Measurements from ENCODE around the gene UBASH3A. TPM values are rescaled to one million over a fixed set of nuclear protein-coding genes. Genes with fewer than 3 reads are reported as not detected.

The UBASH3A gene
- total RNA-seq, 2 experiments from 2014 or later, result 77.4 to 83.7 TPM

DNA sequence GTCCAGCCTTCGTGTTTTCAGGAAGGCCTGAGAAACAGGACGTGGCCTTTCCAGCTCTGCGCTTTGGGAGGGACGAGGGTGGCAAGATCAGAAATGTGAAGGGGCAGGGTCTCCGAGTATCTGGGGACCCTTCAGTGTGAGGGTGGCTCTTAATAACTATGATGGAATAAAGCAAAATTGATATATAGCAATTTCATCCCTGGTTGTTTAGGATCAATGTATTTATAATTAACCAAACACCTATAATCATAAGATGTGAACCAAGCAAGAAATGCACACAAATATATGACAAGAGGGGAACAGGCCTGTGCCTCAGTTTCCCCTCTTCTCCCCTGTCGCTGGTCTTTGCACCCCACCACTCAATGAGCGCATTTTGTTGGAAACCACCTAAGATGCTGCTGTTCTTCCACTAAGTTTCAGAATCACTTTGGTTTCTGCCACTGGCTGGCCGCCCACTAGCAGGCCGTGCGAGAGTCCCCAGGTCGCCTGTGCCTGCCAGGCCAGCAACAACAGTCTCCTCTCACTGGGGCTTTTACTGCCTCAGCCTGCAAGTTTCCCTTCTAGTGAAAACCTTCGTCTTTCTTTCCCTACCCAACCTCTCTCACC, 36.6 kb downstream of the UBASH3A start:
- Mint-ChIP-seq H3K27me3 (no peaks in the 10 kb centered on the region), H3K36me3 (ENCODE audit: low read depth) (peaks cover 89% of the 10 kb centered on the region), H3K9me3 (no peaks in the 10 kb centered on the region), H3K4me1 (peaks cover 30% of the 10 kb centered on the region), H3K27ac (no peak overlapping the region), H3K4me3 (no peak overlapping the region)
- POLR2A ChIA-PET, result no interaction called here
- no peak for DNase-seq
- CTCF ChIA-PET, result no interaction called here

- Mint-ChIP-seq H3K27ac (no peak overlapping the region), H3K4me1 (peaks cover 33% of the 10 kb centered on the region), H3K9me3 (no peaks in the 10 kb centered on the region), H3K36me3 (ENCODE audit: low read depth) (peaks cover 90% of the 10 kb centered on the region), H3K27me3 (no peaks in the 10 kb centered on the region), H3K4me3 (no peak overlapping the region)
- CTCF ChIA-PET, result no interaction called here
- DNase-seq, result no peak
- POLR2A ChIA-PET, result no interaction called here
These were observed 38.3 kb downstream of the UBASH3A start for GRCh38 chr21:42441963-42442362.

DNA sequence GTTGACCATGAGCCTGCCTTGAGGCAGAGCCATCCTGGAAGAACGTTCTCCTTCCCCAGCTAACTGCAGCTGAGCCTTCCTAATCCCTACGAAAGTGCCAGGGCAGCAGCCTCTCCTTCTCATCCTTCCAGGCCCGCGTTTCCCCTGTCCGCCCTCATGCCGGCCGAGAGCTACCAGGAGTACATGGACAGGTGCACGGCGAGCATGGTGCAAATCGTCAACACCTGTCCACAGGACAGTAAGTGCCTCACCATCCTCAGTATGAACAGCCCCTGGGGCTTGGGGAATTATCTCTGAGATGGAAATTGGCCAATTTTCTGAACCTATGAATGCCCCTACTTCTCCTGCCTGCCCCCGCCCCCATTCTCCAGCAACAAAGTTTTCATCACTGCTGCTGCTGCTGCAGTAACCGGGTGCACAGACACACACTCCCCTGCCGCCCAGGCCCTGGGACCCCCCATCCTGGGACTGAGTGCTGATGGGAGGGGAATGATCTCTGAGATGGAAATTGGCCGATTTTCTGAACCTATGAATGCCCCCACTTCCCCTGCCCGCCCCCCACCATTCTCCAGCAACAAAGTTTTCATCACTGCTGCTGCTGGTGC, 39.6 kb downstream of the UBASH3A start:
- ChIA-PET CTCF (interaction anchor here (3.3 kb wide), 1 partner anchor 132 kb away, joined by 9 read pairs; no protein-coding TSS in a partner anchor), POLR2A (no interaction called here)
- Mint-ChIP-seq H3K4me3 (no peak overlapping the region), H3K27ac (no peak overlapping the region), H3K9me3 (no peaks in the 10 kb centered on the region), H3K4me1 (peaks cover 32% of the 10 kb centered on the region), H3K36me3 (ENCODE audit: low read depth) (peaks cover 90% of the 10 kb centered on the region), H3K27me3 (no peaks in the 10 kb centered on the region)
- no peak for DNase-seq

DNA sequence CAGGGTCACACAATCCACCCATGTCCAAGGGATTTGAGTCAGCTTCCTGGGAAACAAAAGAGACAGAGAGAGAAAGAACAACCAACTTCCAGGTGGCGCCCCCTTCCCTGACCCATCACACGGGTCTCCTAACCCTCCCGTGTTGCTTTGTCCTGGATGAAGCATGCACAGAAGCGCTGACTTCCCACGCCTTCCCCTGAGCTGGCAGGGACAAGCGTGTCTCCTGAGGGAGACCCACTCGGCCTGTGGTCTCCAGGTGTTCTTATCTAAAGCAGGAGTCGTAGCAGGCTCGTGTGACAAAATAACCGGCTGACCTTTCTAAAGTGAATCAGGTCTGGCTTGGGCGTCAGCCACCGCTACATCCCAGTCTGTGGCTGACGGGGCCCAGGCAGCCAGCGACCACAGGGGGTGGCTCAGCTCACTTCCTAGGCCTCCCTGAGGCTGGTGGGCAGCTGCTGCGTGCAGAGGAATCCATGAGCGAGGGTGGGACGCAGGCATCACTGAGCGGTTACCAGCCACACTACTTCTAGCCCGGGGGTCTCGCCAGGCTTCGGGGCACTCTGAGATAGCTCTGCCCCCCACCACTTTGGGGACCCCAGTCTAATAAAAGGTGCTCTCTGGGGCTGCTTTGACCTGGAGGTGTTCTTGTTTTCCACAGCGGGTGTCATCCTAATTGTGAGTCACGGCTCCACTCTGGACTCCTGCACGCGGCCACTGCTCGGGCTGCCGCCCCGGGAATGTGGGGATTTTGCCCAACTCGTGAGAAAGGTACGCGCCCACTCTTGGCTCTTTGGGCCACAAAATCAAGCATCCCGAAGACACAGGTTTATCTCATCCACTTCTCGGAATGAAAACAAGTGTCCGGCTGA, 40.4 kb downstream of the UBASH3A start:
- no peaks in the 10 kb centered on the region for H3K27me3 Mint-ChIP-seq
- peaks cover 83% of the 10 kb centered on the region for H3K36me3 Mint-ChIP-seq (ENCODE audit: low read depth)
- ChIA-PET POLR2A (no interaction called here), CTCF (interaction anchor here (0.7 to 3.3 kb wide), 2 partner anchors 42 to 133 kb away, joined by 3 to 9 read pairs; no protein-coding TSS in a partner anchor)
- H3K4me1 Mint-ChIP-seq, result peaks cover 27% of the 10 kb centered on the region
- no peaks in the 10 kb centered on the region for H3K9me3 Mint-ChIP-seq
- no peak overlapping the region for H3K4me3 Mint-ChIP-seq
- no peak overlapping the region for H3K27ac Mint-ChIP-seq
- DNase-seq, result no peak

- H3K9me3 Mint-ChIP-seq, result no peaks in the 10 kb centered on the region
- CTCF ChIA-PET, result interaction anchor here (0.7 to 3.3 kb wide), 3 partner anchors 21 to 134 kb away, joined by 3 to 9 read pairs (median 3); no protein-coding TSS in a partner anchor
- H3K36me3 Mint-ChIP-seq (ENCODE audit: low read depth), result peaks cover 78% of the 10 kb centered on the region
- DNase-seq, result no peak
- peaks cover 25% of the 10 kb centered on the region for H3K4me1 Mint-ChIP-seq
- no peaks in the 10 kb centered on the region for H3K27me3 Mint-ChIP-seq
- POLR2A ChIA-PET, result no interaction called here
- no peak overlapping the region for H3K27ac Mint-ChIP-seq
- H3K4me3 Mint-ChIP-seq, result no peak overlapping the region
These were observed 41.0 kb downstream of the UBASH3A start for GRCh38 chr21:42444745-42445059.

DNA sequence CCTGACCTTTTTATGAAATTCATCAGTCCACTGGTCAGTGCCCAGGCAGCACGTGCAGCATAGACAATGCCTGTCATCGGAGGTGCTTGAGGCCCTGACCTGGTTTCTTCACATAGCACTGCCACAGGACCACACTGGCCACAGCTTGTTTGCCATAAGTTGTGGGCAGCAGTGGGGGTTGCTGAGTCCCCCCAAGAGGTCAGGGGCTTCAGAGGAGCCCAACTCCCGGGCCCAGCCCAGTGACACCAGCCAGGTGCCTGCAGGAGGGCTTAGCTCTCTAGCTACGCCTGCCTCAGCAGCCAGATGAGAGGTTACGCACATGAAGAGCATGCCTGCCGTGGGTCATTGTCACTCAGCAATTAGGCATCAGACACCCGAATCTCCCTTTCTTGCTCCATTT, 41.6 kb downstream of the UBASH3A start:
- Mint-ChIP-seq H3K4me1 (peaks cover 28% of the 10 kb centered on the region), H3K27ac (no peak overlapping the region), H3K4me3 (no peak overlapping the region), H3K27me3 (no peaks in the 10 kb centered on the region), H3K36me3 (ENCODE audit: low read depth) (peaks cover 71% of the 10 kb centered on the region), H3K9me3 (no peaks in the 10 kb centered on the region)
- POLR2A ChIA-PET, result no interaction called here
- no peak for DNase-seq
- CTCF ChIA-PET, result interaction anchor here (0.6 to 3.3 kb wide), 3 partner anchors 22 to 1472 kb away, joined by 3 to 9 read pairs (median 3); no protein-coding TSS in a partner anchor

- ChIA-PET POLR2A (no interaction called here), CTCF (interaction anchor here (3.3 kb wide), 1 partner anchor 136 kb away, joined by 9 read pairs; no protein-coding TSS in a partner anchor)
- Mint-ChIP-seq H3K4me1 (peaks cover 34% of the 10 kb centered on the region), H3K4me3 (no peak overlapping the region), H3K27me3 (no peaks in the 10 kb centered on the region), H3K9me3 (no peaks in the 10 kb centered on the region), H3K36me3 (ENCODE audit: low read depth) (peaks cover 61% of the 10 kb centered on the region), H3K27ac (no peak overlapping the region)
- no peak for DNase-seq
These were observed 42.8 kb downstream of the UBASH3A start for GRCh38 chr21:42446531-42446930.

DNA sequence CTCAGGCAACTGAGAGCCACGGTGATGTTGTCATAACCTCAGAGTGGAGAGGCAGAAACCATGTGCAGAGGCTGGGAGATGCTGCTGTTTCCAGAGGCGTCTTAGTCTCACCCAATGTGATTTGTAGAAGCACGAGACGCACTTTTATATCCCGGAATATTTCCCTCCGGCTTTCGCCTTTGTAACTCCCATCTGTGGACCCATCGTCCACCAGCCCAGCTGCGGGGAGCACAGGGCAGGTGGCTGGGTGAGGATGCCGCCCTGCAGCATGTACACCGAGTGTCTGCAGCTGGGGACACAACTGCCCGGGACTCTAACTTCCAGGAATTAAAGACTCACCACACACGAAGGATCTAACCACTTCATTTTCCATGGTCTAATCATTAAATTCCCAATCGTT, 43.5 kb downstream of the UBASH3A start:
- no peak overlapping the region for H3K4me3 Mint-ChIP-seq
- H3K4me1 Mint-ChIP-seq, result peaks cover 34% of the 10 kb centered on the region
- peaks cover 54% of the 10 kb centered on the region for H3K36me3 Mint-ChIP-seq (ENCODE audit: low read depth)
- ChIA-PET CTCF (no interaction called here), POLR2A (no interaction called here)
- H3K27ac Mint-ChIP-seq, result peak overlapping the region; percentile 13
- H3K9me3 Mint-ChIP-seq, result no peaks in the 10 kb centered on the region
- no peak for DNase-seq
- H3K27me3 Mint-ChIP-seq, result no peaks in the 10 kb centered on the region

GRCh38 chr21:42447732-42448131, 44.0 kb downstream of the UBASH3A start:
- Mint-ChIP-seq H3K27ac (no peak overlapping the region), H3K36me3 (ENCODE audit: low read depth) (peaks cover 49% of the 10 kb centered on the region)

DNA sequence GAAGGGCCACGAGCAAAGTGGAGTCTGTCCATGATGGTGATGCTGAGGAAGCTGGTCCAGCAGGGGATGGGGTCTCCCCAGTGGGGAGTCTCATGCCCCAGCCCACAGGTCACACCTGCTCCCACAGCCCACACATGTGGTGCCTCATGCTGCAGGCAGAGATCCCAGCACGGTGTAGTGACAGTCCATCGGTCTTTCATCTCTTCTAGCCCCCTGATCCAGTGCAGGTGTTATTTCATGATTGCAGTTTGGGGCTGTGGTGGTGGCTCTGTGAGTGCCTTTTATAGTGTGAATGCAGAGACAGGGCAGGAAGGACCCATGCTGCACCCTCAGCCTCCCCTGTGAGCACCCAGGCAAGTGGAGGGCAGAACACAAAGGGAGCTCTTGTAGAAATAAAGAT, 45.0 kb downstream of the UBASH3A start:
- ChIA-PET CTCF (interaction anchor here (1.4 kb wide), 1 partner anchor 190 kb away, joined by 3 read pairs; no protein-coding TSS in a partner anchor), POLR2A (no interaction called here)
- DNase-seq, result no peak
- Mint-ChIP-seq H3K27me3 (no peaks in the 10 kb centered on the region), H3K4me3 (no peak overlapping the region), H3K9me3 (no peaks in the 10 kb centered on the region), H3K27ac (peak overlapping the region; percentile 7), H3K4me1 (peaks cover 40% of the 10 kb centered on the region), H3K36me3 (ENCODE audit: low read depth) (peaks cover 43% of the 10 kb centered on the region)

More at GRCh38 chr21:42447732-42448131, 44.0 kb downstream of the UBASH3A start:
- ChIA-PET CTCF (no interaction called here), POLR2A (no interaction called here)
- Mint-ChIP-seq H3K4me3 (no peak overlapping the region), H3K9me3 (no peaks in the 10 kb centered on the region), H3K27me3 (no peaks in the 10 kb centered on the region), H3K4me1 (peaks cover 34% of the 10 kb centered on the region)
- DNase-seq, result no peak

DNA sequence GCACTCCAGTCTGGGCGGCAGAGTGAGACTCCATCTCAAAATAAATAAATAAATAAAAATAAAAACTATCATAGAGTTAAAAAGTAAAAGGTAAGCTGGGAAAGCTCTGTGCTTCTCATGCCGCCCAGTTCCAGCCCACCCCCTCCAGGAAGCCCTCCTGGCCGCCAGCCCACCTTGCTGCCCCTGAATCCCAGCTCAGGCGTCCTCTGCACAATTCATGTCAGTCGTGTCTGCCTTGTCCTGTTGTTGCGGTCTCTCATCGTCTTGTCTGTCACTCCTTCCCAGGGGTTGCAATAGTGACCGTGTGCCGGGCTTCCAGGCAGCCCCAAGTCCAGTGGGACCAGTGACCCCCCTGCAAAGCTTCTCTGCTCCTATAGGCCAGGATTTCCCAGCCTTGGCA, 48.2 kb downstream of the UBASH3A start:
- Mint-ChIP-seq H3K9me3 (no peaks in the 10 kb centered on the region), H3K4me1 (peaks cover 45% of the 10 kb centered on the region), H3K27me3 (no peaks in the 10 kb centered on the region), H3K27ac (no peak overlapping the region), H3K36me3 (ENCODE audit: low read depth) (peaks cover 15% of the 10 kb centered on the region), H3K4me3 (no peak overlapping the region)
- POLR2A ChIA-PET, result no interaction called here
- CTCF ChIA-PET, result interaction anchor here (1.3 kb wide), 1 partner anchor 114 kb away, joined by 4 read pairs; no protein-coding TSS in a partner anchor
- no peak for DNase-seq

GRCh38 chr21:42452401-42453223, 48.9 kb downstream of the UBASH3A start:
- no peak overlapping the region for H3K27ac Mint-ChIP-seq
- H3K4me1 Mint-ChIP-seq, result peaks cover 49% of the 10 kb centered on the region
- peaks cover 8% of the 10 kb centered on the region for H3K36me3 Mint-ChIP-seq (ENCODE audit: low read depth)
- DNase-seq, result no peak
- no peak overlapping the region for H3K4me3 Mint-ChIP-seq
- no peaks in the 10 kb centered on the region for H3K9me3 Mint-ChIP-seq
- no peaks in the 10 kb centered on the region for H3K27me3 Mint-ChIP-seq
- ChIA-PET CTCF (interaction anchor here (1.3 kb wide), 1 partner anchor 115 kb away, joined by 4 read pairs; no protein-coding TSS in a partner anchor), POLR2A (no interaction called here)
